Kidney (tissue), 14 donors: ENCODE data around the gene ZNF438. TPM values are rescaled to one million over a fixed set of nuclear protein-coding genes. Genes with fewer than 3 reads are reported as not detected.
A peak's percentile ranks its signal among the peaks of the same experiment; 100 is the strongest.

Source experiments
- DNase-seq, 5 donors: peaks; one replicate each; pipeline ENCODE4 v3.0.0-alpha.2; 2013 to 2020
- FAIRE-seq: peaks from 2 replicates; lab custom pipeline; 2012; peaks lifted over from hg19 to GRCh38; lab: Jason Lieb, UNC
- H3K27ac ChIP-seq, 2 donors: one replicate each; pipeline ENCODE4 v1.7.0; 2013; ENCODE audit warnings: low read depth in 2 of 2, low read length in 2 of 2, inconsistent platforms in 1 of 2
- H3K27me3 ChIP-seq: one replicate; pipeline ENCODE4 v1.7.1; 2013; ENCODE audit warnings: low read length, inconsistent platforms; ENCODE audit not compliant: control insufficient read depth, insufficient read depth
- H3K36me3 ChIP-seq, 3 donors: one replicate each; pipeline versions ENCODE4 v1.7.0 to v1.7.1; 2013; ENCODE audit warnings: low read length in 3 of 3, control low read depth in 1 of 3, inconsistent platforms in 1 of 3; ENCODE audit not compliant: insufficient read depth in 3 of 3, control insufficient read depth in 2 of 3
- H3K4me1 ChIP-seq, 3 donors: one replicate each; pipeline versions ENCODE4 v1.7.0 to v1.7.1; 2013; ENCODE audit warnings: low read length in 3 of 3, inconsistent platforms in 1 of 3, low read depth in 1 of 3; ENCODE audit not compliant: control insufficient read depth in 2 of 3, insufficient read depth in 2 of 3
- H3K4me3 ChIP-seq, 3 donors: one replicate each; pipeline versions ENCODE4 v1.7.0 to v1.8.1; 2013; ENCODE audit warnings: low read length in 3 of 3, control low read depth in 1 of 3, inconsistent platforms in 1 of 3
- H3K9ac ChIP-seq, 3 donors: one replicate each; pipeline versions ENCODE4 v1.7.0 to v1.7.1; 2013; ENCODE audit warnings: low read length in 3 of 3, control low read depth in 1 of 3, inconsistent platforms in 1 of 3
- H3K9me3 ChIP-seq, 3 donors: one replicate each; pipeline versions ENCODE4 v1.7.0 to v1.7.1; 2013; ENCODE audit warnings: low read length in 3 of 3, control low read depth in 1 of 3, inconsistent platforms in 1 of 3; ENCODE audit not compliant: control insufficient read depth in 2 of 3, insufficient read depth in 1 of 3
- CTCF ChIP-seq: IDR thresholded peaks from 3 replicates; pipeline ENCODE4 v1.5.1; 2012; ENCODE audit warnings: mild to moderate bottlenecking, moderate library complexity, borderline replicate concordance; ENCODE audit not compliant: insufficient read depth; ENCODE audit errors: extremely low read depth
- intact Hi-C: fragments of 100-400 bp; cut with DNase I; formaldehyde crosslinking; loops from one replicate; pipeline ENCODE4 v1.11.1; 2022
- polyA plus RNA-seq: library from polyadenylated mRNA; stranded (reverse); fragments of 350-450 nt; fragmentation: Illumina TruSeq; extraction: RNeasy Lipid Tissue Mini Kit (QIAGEN cat#74804); gene quantifications from one replicate; pipeline ENCODE4 v1.2.3, GENCODE V29; 2014; ENCODE audit warnings: low read depth, low replicate concordance; ENCODE audit not compliant: insufficient read depth
- total RNA-seq: library from RNA; stranded (reverse); fragmentation: NEBNext Ultra II Directional; extraction: Animal tissue kit (Norgen Biotek cat#: 25700); gene quantifications from one replicate; pipeline ENCODE4 v1.2.1, GENCODE V29; 2021
- donor health status: control.
- donor health status: control.
- donor health status: control.
- donor health status: control.
- donor health status: control.
- donor health status: DM: yes; HTN: yes; CAD: no.
- donor health status: Normal renal cell carcinoma (clear cell type).

ZNF438 gene
- total and polyA plus RNA-seq, 2 donors from 2014 or later: 5.9 to 9.9 TPM

- TF ChIP-seq CTCF: no peak
- Histone ChIP-seq H3K9ac (no peak overlapping the region), H3K27me3 (no peaks in the 10 kb centered on the region), H3K27ac (peak overlapping the region in 1 of 2 donors; percentile 18), H3K4me1 (peaks cover 0 to 5% (median 3%) of the 10 kb centered on the region in 3 donors), H3K36me3 (no peaks in the 10 kb centered on the region), H3K4me3 (no peak overlapping the region), H3K9me3 (no peaks in the 10 kb centered on the region)
- intact Hi-C loops: no loop called here
- no peak for FAIRE-seq
- DNase-seq: no peak
These were observed 18.3 kb downstream of the ZNF438 start for GRCh38 chr10:31013331-31013730.

GRCh38 chr10:31011665-31012022 lies 20.0 kb downstream of the ZNF438 start:
- intact Hi-C loops: no loop called here
- H3K4me1 ChIP-seq: peaks cover 0 to 5% (median 0%) of the 10 kb centered on the region in 3 donors
- peak overlapping the region in 1 of 2 donors; percentile 54 for H3K27ac ChIP-seq
- FAIRE-seq: no peak
- TF ChIP-seq CTCF: no peak
- H3K27me3 ChIP-seq: no peaks in the 10 kb centered on the region
- no peak overlapping the region for H3K9ac ChIP-seq
- H3K4me3 ChIP-seq: no peak overlapping the region
- H3K36me3 ChIP-seq: no peaks in the 10 kb centered on the region
- no peaks in the 10 kb centered on the region for H3K9me3 ChIP-seq
- no peak for DNase-seq

- intact Hi-C loops: no loop called here
- H3K9me3 ChIP-seq: no peaks in the 10 kb centered on the region
- H3K36me3 ChIP-seq: no peaks in the 10 kb centered on the region
- peak overlapping the region; percentile 36 to 54 for H3K27ac ChIP-seq
- FAIRE-seq (no peak), DNase-seq (peak in 1 of 5 donors; percentile 37)
- H3K4me1 ChIP-seq: peaks cover 0 to 5% (median 0%) of the 10 kb centered on the region in 3 donors
- H3K9ac ChIP-seq: no peak overlapping the region
- H3K27me3 ChIP-seq: no peaks in the 10 kb centered on the region
- H3K4me3 ChIP-seq: no peak overlapping the region
- no peak for TF ChIP-seq CTCF
These were observed 20.5 kb downstream of the ZNF438 start for GRCh38 chr10:31011017-31011664.
